Stimulated activated naive CD4-positive, alpha-beta T cell (primary cell): ENCODE measurements around the gene HES6.

Experiments used
- DNase-seq, 6 experiments: peaks; one replicate each; lab custom pipeline; 2025; lab: John Stamatoyannopoulos, UW

Gene HES6

GRCh38 chr2:238239863-238240756, at the start of gene HES6:
Gene HES6, minus strand, starts transcription at chr2:238240038. Its CDS starts 133 bp downstream, at chr2:238239905.
- DNase-seq, result peak; percentile 43 to 68 (median 61)

GRCh38 chr2:238289574-238289973, 49.7 kb upstream of the HES6 start:
- DNase-seq, result peak in 1 of 6 experiments; percentile 43

GRCh38 chr2:238288650-238289573, 49.1 kb upstream of the HES6 start:
- DNase-seq, result peak; percentile 95 to 98 (median 96)

GRCh38 chr2:238287737-238288649, 48.2 kb upstream of the HES6 start, which contains the start of gene PER2:
Gene PER2, minus strand, starts transcription at chr2:238288610. Its CDS starts 10,674 bp downstream, at chr2:238277936.
- DNase-seq, result peak in 5 of 6 experiments; percentile 18 to 46 (median 37)

GRCh38 chr2:238286987-238287736, 47.3 kb upstream of the HES6 start:
- DNase-seq, result peak in 1 of 6 experiments; percentile 37

GRCh38 chr2:238286551-238286950, 46.7 kb upstream of the HES6 start:
- peak in 1 of 6 experiments; percentile 2 for DNase-seq

GRCh38 chr2:238286095-238286494, 46.3 kb upstream of the HES6 start:
- no peak for DNase-seq

GRCh38 chr2:238285653-238286082, 45.8 kb upstream of the HES6 start:
- DNase-seq, result no peak

- no peak for DNase-seq
These were observed 45.1 kb upstream of the HES6 start for GRCh38 chr2:238284802-238285515.

GRCh38 chr2:238282861-238283738, 43.3 kb upstream of the HES6 start:
- DNase-seq, result no peak

GRCh38 chr2:238281826-238282480, 42.1 kb upstream of the HES6 start:
- no peak for DNase-seq

- DNase-seq, result no peak
These were observed 40.4 kb upstream of the HES6 start for GRCh38 chr2:238280083-238280825.

GRCh38 chr2:238279324-238279682, 39.5 kb upstream of the HES6 start:
- DNase-seq, result no peak

GRCh38 chr2:238278626-238279323, 38.9 kb upstream of the HES6 start:
- no peak for DNase-seq

- no peak for DNase-seq
These were observed 37.9 kb upstream of the HES6 start for GRCh38 chr2:238277695-238278094.

- no peak for DNase-seq
These were observed 34.5 kb upstream of the HES6 start for GRCh38 chr2:238274152-238274865.
